Mesenchymal stem cell (in vitro differentiated cells and primary cell): ENCODE measurements around the gene MS4A7.

Experiments
- DNase-seq: peaks from one replicate; pipeline ENCODE4 v3.0.0-alpha.2; 2013
- H2AFZ ChIP-seq: one replicate; pipeline ENCODE4 v1.6.1; 2013; ENCODE audit warnings: low read depth, mild to moderate bottlenecking, control low read depth, inconsistent platforms, low read length, moderate library complexity
- H2AK5ac ChIP-seq: 2 replicates; pipeline ENCODE4 v1.6.1; 2013; ENCODE audit warnings: low read length, moderate library complexity, mild to moderate bottlenecking, inconsistent platforms; ENCODE audit not compliant: severe bottlenecking
- H2BK120ac ChIP-seq: one replicate; pipeline ENCODE4 v1.6.1; 2013; ENCODE audit warnings: low read depth, mild to moderate bottlenecking, inconsistent platforms, low read length, moderate library complexity
- H2BK12ac ChIP-seq, 2 experiments: one replicate each; pipeline ENCODE4 v1.6.1; 2013; ENCODE audit warnings: inconsistent platforms in 2 of 2, low read length in 2 of 2, mild to moderate bottlenecking in 2 of 2, moderate library complexity in 2 of 2, control low read depth in 1 of 2
- H2BK15ac ChIP-seq: one replicate; pipeline ENCODE4 v1.6.1; 2013; ENCODE audit warnings: mild to moderate bottlenecking, low read depth, inconsistent platforms; ENCODE audit not compliant: poor library complexity, severe bottlenecking
- H2BK5ac ChIP-seq: 2 replicates; pipeline ENCODE4 v1.6.1; 2013; ENCODE audit warnings: low read depth, mild to moderate bottlenecking, low read length, control low read depth, inconsistent platforms; ENCODE audit not compliant: poor library complexity, severe bottlenecking
- H3K14ac ChIP-seq, 2 experiments: one replicate each; pipeline ENCODE4 v1.6.1; 2013; ENCODE audit warnings: inconsistent platforms in 2 of 2, low read length in 2 of 2, control low read depth in 1 of 2, mild to moderate bottlenecking in 1 of 2, moderate library complexity in 1 of 2
- H3K18ac ChIP-seq, 2 experiments: one replicate each; pipeline ENCODE4 v1.6.1; 2013; ENCODE audit warnings: inconsistent platforms in 2 of 2, low read length in 2 of 2, control low read depth in 1 of 2, low read depth in 1 of 2, mild to moderate bottlenecking in 1 of 2
- H3K23ac ChIP-seq, 2 experiments: one replicate each; pipeline ENCODE4 v1.6.1; 2013; ENCODE audit warnings: inconsistent platforms in 2 of 2, low read length in 2 of 2, mild to moderate bottlenecking in 2 of 2, moderate library complexity in 2 of 2, control low read depth in 1 of 2
- H3K27ac ChIP-seq: 2 replicates; pipeline ENCODE4 v1.5.1; 2013; ENCODE audit warnings: mild to moderate bottlenecking, moderate library complexity, low read length, control low read depth, inconsistent platforms; ENCODE audit not compliant: poor library complexity, severe bottlenecking
- H3K27me3 ChIP-seq, 2 experiments: 2 replicates each; pipeline versions ENCODE4 v1.6.1 to v1.7.0; 2013; ENCODE audit warnings: low read length in 2 of 2, mild to moderate bottlenecking in 2 of 2, moderate library complexity in 2 of 2, control low read depth in 1 of 2, inconsistent platforms in 1 of 2; ENCODE audit not compliant: control insufficient read depth in 1 of 2, insufficient read depth in 1 of 2
- H3K36me3 ChIP-seq, 2 experiments: 2 replicates each; pipeline versions ENCODE4 v1.6.1 to v1.7.0; 2013; ENCODE audit warnings: low read length in 2 of 2, control low read depth in 1 of 2, inconsistent platforms in 1 of 2, low read depth in 1 of 2, mild to moderate bottlenecking in 1 of 2; ENCODE audit not compliant: insufficient read depth in 2 of 2, control insufficient read depth in 1 of 2
- H3K4ac ChIP-seq, 2 experiments: one replicate each; pipeline ENCODE4 v1.6.1; 2013; ENCODE audit warnings: inconsistent platforms in 2 of 2, low read length in 2 of 2, mild to moderate bottlenecking in 2 of 2, moderate library complexity in 2 of 2, control low read depth in 1 of 2, low read depth in 1 of 2
- H3K4me1 ChIP-seq: 2 replicates; pipeline ENCODE4 v1.6.1; 2013; ENCODE audit warnings: low read depth, low read length, control low read depth; ENCODE audit not compliant: control insufficient read depth, insufficient read depth
- H3K4me2 ChIP-seq: 2 replicates; pipeline ENCODE4 v1.6.1; 2013; ENCODE audit warnings: low read length, mild to moderate bottlenecking, inconsistent platforms; ENCODE audit not compliant: poor library complexity, severe bottlenecking
- H3K4me3 ChIP-seq, 2 experiments: 2 replicates each; pipeline versions ENCODE4 v1.5.1 to v1.7.0; 2013; ENCODE audit warnings: low read length in 2 of 2, mild to moderate bottlenecking in 2 of 2, control low read depth in 1 of 2, low read depth in 1 of 2; ENCODE audit not compliant: insufficient read depth in 1 of 2
- H3K79me1 ChIP-seq: replicated peaks from 2 replicates; pipeline ENCODE4 v1.6.1; 2013; ENCODE audit warnings: mild to moderate bottlenecking, control low read depth, low read length, inconsistent platforms; ENCODE audit not compliant: poor library complexity, severe bottlenecking
- H3K9ac ChIP-seq: 2 replicates; pipeline ENCODE4 v1.7.0; 2013; ENCODE audit warnings: mild to moderate bottlenecking, low read length, moderate library complexity
- H3K9me3 ChIP-seq: 2 replicates; pipeline ENCODE4 v1.7.0; 2013; ENCODE audit warnings: mild to moderate bottlenecking, low read length; ENCODE audit not compliant: control insufficient read depth
- H4K8ac ChIP-seq: one replicate; pipeline ENCODE4 v1.6.1; 2013; ENCODE audit warnings: inconsistent platforms, mild to moderate bottlenecking, low read length, moderate library complexity
- H4K91ac ChIP-seq: one replicate; pipeline ENCODE4 v1.6.1; 2013; ENCODE audit warnings: mild to moderate bottlenecking, low read length, inconsistent platforms
- WGBS: methylation state at CpG from one replicate; pipeline ENCODE4 v1.1.7; 2013; ENCODE audit warnings: mixed read lengths; 5-methylcytosine and 5-hydroxymethylcytosine counted together

Gene MS4A7

DNA sequence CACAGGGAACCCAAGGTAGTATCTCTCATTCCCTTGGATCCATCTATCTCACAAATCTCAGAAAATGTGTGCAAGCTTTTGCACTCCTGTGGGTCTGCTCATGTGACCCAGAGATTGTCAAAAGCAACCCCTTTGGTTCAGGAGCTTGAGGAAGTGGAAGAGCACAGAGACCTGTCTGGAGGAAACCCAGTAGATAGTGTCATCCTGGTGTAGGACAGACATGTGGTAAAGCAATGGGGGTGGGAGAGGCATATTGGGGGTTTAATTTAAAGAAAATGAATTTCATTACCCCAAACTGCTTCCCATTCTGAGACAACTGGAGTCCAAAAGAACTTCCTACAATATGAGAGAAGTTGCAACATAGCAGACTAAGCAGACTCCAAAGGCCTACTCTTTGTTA lies 12.1 kb downstream of the MS4A7 start:
- no peak overlapping the region for H4K8ac ChIP-seq
- no peak overlapping the region for H3K14ac ChIP-seq
- no peak for DNase-seq
- no peak overlapping the region for H2AFZ ChIP-seq
- no peak overlapping the region for H3K18ac ChIP-seq
- H3K9me3 ChIP-seq: no peaks in the 10 kb centered on the region
- no peak overlapping the region for H2BK5ac ChIP-seq
- no peak overlapping the region for H4K91ac ChIP-seq
- H2AK5ac ChIP-seq: no peak overlapping the region
- no peak overlapping the region for H3K4me3 ChIP-seq
- H3K27ac ChIP-seq: no peak overlapping the region
- no peak overlapping the region for H3K23ac ChIP-seq
- no peak overlapping the region for H2BK12ac ChIP-seq
- H3K27me3 ChIP-seq: no peaks in the 10 kb centered on the region
- H3K79me1 ChIP-seq: no peaks in the 10 kb centered on the region
- H2BK15ac ChIP-seq: no peak overlapping the region
- H3K4me2 ChIP-seq: no peak overlapping the region
- H3K4ac ChIP-seq: no peak overlapping the region
- no peak overlapping the region for H2BK120ac ChIP-seq
- no peak overlapping the region for H3K9ac ChIP-seq
- H3K4me1 ChIP-seq: no peaks in the 10 kb centered on the region
- H3K36me3 ChIP-seq: no peaks in the 10 kb centered on the region

DNA sequence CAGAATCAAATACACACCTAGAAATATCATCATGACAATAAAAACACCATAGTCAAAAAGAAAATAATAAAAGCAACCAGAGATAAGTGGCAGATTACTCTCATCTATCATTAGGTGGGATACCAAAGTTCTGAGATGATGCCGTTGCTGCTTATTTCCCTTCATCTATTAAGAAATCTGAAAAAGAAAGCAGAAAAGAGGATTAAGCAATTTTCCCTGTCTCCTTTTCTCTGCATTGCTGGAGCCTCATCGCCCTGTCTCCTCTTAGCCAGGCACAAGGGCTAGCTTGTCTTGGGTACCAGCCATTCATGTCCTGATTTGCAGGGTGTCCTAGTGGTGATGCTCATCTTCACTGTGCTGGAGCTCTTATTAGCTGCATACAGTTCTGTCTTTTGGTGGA lies 14.0 kb downstream of the MS4A7 start:
- Histone ChIP-seq H2AFZ (no peak overlapping the region), H3K4me1 (no peaks in the 10 kb centered on the region), H3K4me2 (no peak overlapping the region), H3K4ac (no peak overlapping the region), H3K79me1 (no peaks in the 10 kb centered on the region), H3K9ac (no peak overlapping the region), H2BK120ac (no peak overlapping the region), H2BK5ac (no peak overlapping the region), H3K36me3 (no peaks in the 10 kb centered on the region), H2AK5ac (no peak overlapping the region), H2BK15ac (no peak overlapping the region), H3K4me3 (no peak overlapping the region), H3K14ac (no peak overlapping the region), H3K27ac (no peak overlapping the region), H3K27me3 (no peaks in the 10 kb centered on the region), H4K91ac (no peak overlapping the region), H3K23ac (no peak overlapping the region), H3K18ac (no peak overlapping the region), H2BK12ac (no peak overlapping the region), H4K8ac (no peak overlapping the region), H3K9me3 (no peaks in the 10 kb centered on the region)
- DNase-seq: no peak
- WGBS: 85% methylated on average over 2 of the region's 2 CpGs

DNA sequence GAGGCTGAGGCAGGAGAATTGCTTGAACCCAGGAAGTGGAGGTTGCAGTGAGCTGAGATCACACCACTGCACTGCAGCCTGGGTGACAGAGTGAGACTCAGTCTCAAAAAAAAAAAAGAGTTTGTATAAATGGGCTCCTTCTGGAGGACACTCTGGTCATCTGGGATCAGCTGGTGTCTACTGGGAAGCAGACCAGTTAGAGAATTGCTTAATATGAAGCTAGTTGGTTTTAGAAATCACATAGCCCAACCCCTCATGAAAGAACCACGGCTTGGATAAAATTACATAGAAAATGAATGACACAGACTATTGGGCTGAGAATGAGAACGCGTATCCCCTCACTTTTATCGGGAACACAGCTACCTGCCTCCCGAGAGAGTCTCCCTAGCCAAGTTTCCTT lies 14.7 kb downstream of the MS4A7 start:
- Histone ChIP-seq H4K8ac (no peak overlapping the region), H3K36me3 (no peaks in the 10 kb centered on the region), H2BK120ac (no peak overlapping the region), H2AK5ac (no peak overlapping the region), H3K9me3 (no peaks in the 10 kb centered on the region), H3K27ac (no peak overlapping the region), H2AFZ (no peak overlapping the region), H4K91ac (no peak overlapping the region), H3K79me1 (no peaks in the 10 kb centered on the region), H3K9ac (no peak overlapping the region), H3K4me1 (no peaks in the 10 kb centered on the region), H2BK5ac (no peak overlapping the region), H3K4me2 (no peak overlapping the region), H3K4ac (no peak overlapping the region), H3K14ac (no peak overlapping the region), H3K4me3 (no peak overlapping the region), H3K27me3 (no peaks in the 10 kb centered on the region), H2BK15ac (no peak overlapping the region), H3K18ac (no peak overlapping the region), H2BK12ac (no peak overlapping the region), H3K23ac (no peak overlapping the region)
- DNase-seq: no peak
- WGBS: 86% methylated on average over 1 of the region's 5 CpGs

DNA sequence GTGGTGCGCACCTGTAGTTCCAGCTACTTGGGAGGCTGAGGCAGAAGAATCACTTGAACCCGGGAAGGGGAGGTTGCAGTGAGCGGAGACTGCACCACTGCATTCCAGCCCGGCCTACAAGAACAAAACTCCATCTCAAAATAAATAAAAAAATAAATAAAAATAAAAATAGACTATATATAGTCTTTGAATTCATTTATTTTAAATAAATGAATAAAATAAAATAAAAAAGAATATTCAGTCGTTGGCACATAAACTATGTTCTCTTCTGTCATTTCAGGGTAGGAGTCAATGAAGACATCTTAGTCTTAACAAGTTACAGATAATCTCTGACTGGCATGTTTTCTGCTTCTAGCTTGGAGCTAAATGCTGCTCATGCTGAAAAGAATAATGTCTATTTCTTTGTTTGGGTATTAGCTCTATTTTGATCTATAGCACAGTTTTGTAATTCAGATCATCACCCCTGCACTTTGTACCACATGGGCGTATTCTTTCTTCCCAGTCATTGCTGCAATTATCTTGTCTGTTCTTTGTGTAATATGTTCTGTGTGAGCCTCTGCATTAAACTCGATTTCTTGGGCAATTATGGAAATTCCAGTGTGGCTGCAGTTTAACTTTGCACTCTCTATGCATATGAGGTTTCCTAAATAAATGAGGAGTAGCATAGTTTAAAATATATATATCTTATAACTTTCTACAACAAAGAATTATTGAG lies 16.5 kb downstream of the MS4A7 start:
- H3K18ac ChIP-seq: no peak overlapping the region
- no peak overlapping the region for H2BK120ac ChIP-seq
- H2BK5ac ChIP-seq: no peak overlapping the region
- WGBS: 81% methylated on average over 4 of the region's 7 CpGs
- no peaks in the 10 kb centered on the region for H3K27me3 ChIP-seq
- H3K36me3 ChIP-seq: no peaks in the 10 kb centered on the region
- no peak overlapping the region for H3K14ac ChIP-seq
- no peak overlapping the region for H4K8ac ChIP-seq
- H3K9me3 ChIP-seq: no peaks in the 10 kb centered on the region
- no peak for DNase-seq
- H3K4me3 ChIP-seq: no peak overlapping the region
- no peak overlapping the region for H2AFZ ChIP-seq
- H2AK5ac ChIP-seq: no peak overlapping the region
- H3K4me1 ChIP-seq: no peaks in the 10 kb centered on the region
- H4K91ac ChIP-seq: no peak overlapping the region
- no peak overlapping the region for H3K27ac ChIP-seq
- no peak overlapping the region for H3K4ac ChIP-seq
- H3K79me1 ChIP-seq: no peaks in the 10 kb centered on the region
- no peak overlapping the region for H2BK12ac ChIP-seq
- H3K23ac ChIP-seq: no peak overlapping the region
- no peak overlapping the region for H2BK15ac ChIP-seq
- no peak overlapping the region for H3K9ac ChIP-seq
- H3K4me2 ChIP-seq: no peak overlapping the region
